Testis (tissue), 2 donors: ENCODE data around the gene ZMAT5.

ENCODE experiments used
- CTCF ChIP-seq, 3 experiments: fragments of 450-650 bp in 2 of 3; fragments of 200-600 bp in 1 of 3; sonication (generic) in 1 of 3; IDR thresholded peaks; one replicate each; pipeline ENCODE4 v1.5.1; 2016 to 2019; ENCODE audit warnings: antibody characterized with exemption in 3 of 3, mild to moderate bottlenecking in 2 of 3, moderate library complexity in 1 of 3
- POLR2A ChIP-seq: fragments of 450-650 bp; IDR thresholded peaks from one replicate; pipeline ENCODE4 v1.6.1; 2017; ENCODE audit warnings: antibody characterized with exemption, mild to moderate bottlenecking, moderate library complexity

- TF ChIP-seq CTCF (IDR thresholded peaks at IDR 0.05): no peak
- TF ChIP-seq POLR2A: no peak
Observed at GRCh38 chr22:29738118-29738815, 28.5 kb downstream of the ZMAT5 start.
